HEK293T (cell line): ENCODE data around the gene CSNK1D.

ENCODE experiments used
- ARNT ChIP-seq: fragments of 450-650 bp; IDR thresholded peaks from 2 replicates; pipeline ENCODE4 v1.6.1; 2017; ENCODE audit warnings: mild to moderate bottlenecking
- BHLHE40 ChIP-seq: fragments of 450-650 bp; IDR thresholded peaks from 2 replicates; pipeline ENCODE4 v1.6.1; 2016; ENCODE audit warnings: mild to moderate bottlenecking, moderate library complexity, borderline replicate concordance
- CTBP1 ChIP-seq: fragments of 450-650 bp; IDR thresholded peaks from 2 replicates; pipeline ENCODE4 v1.6.1; 2016; ENCODE audit warnings: borderline replicate concordance
- ELF4 ChIP-seq: fragments of 450-650 bp; IDR thresholded peaks from 2 replicates; pipeline ENCODE4 v1.6.1; 2017; ENCODE audit warnings: antibody characterized with exemption
- FOXA1 ChIP-seq: fragments of 450-650 bp; IDR thresholded peaks from 2 replicates; pipeline ENCODE4 v1.6.1; 2016; ENCODE audit warnings: mild to moderate bottlenecking
- FOXM1 ChIP-seq: fragments of 450-650 bp; IDR thresholded peaks from 2 replicates; pipeline ENCODE4 v1.6.1; 2017; ENCODE audit warnings: mild to moderate bottlenecking, borderline replicate concordance
- HDGF ChIP-seq: fragments of 450-650 bp; IDR thresholded peaks from 2 replicates; pipeline ENCODE4 v1.6.1; 2017; ENCODE audit warnings: antibody characterized with exemption, borderline replicate concordance
- L3MBTL2 ChIP-seq: fragments of 450-650 bp; conservative IDR thresholded peaks from 2 replicates; pipeline ENCODE4 v1.6.1; 2016; ENCODE audit warnings: mild to moderate bottlenecking
- NFRKB ChIP-seq: fragments of 450-650 bp; IDR thresholded peaks from 2 replicates; pipeline ENCODE4 v1.6.1; 2016; ENCODE audit warnings: mild to moderate bottlenecking, moderate library complexity
- SP1 ChIP-seq: fragments of 450-650 bp; IDR thresholded peaks from 2 replicates; pipeline ENCODE4 v1.6.1; 2017
- SUZ12 ChIP-seq: fragments of 450-650 bp; IDR thresholded peaks from 2 replicates; pipeline ENCODE4 v1.6.1; 2016; ENCODE audit warnings: mild to moderate bottlenecking
- ZNF384 ChIP-seq: fragments of 450-650 bp; IDR thresholded peaks from 2 replicates; pipeline ENCODE4 v1.6.1; 2016
- TF ChIP-seq, protein P1 (sequence below): fragments of 450-650 bp; IDR thresholded peaks from 2 replicates; pipeline ENCODE4 v1.6.1; 2016

DNA sequence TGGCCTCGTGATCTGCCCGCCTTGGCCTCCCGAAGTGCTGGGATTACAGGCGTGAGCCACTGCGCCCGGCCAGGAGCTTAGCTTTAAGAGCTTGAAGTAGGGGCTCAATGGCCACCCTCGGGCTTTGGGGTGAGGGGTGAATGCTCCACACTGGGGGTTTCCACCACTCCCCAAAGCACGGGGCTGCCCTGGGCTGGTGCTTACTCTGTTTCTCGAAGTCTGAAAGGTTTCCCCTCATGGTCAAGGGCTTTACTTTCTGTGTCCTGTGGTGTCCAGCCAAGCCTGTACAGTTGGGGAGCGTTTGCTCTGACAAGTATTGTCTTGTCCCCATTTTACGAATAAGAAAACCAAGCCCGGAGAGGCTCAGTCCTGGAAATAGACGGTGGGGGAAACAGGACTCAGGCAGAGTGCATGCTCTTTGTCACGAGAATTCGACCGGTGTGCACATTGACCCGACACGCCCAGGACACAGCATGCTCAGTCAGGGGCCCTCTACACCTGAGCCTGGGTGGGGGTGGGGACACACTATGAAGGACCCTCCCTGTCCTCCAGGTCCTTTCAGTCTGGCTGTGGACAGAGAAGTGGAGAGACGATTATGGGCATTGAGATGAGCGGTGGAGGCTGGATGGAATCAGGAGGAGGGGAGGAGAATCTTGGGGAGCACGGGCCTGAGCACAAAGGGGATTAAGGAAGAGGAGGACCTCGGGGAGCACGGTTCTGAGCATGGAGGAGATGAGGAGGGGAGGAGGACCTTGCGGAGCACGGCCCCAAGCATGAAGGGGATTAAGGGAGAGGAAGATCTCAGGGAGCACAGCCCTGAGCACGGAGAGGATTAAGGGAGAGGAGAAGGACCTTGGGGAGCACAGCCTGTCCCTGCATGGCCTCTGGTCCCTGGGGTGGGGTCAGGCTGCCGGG, 36.4 kb upstream of the CSNK1D start:
- no peak for TF ChIP-seq BHLHE40
- TF ChIP-seq HDGF: no peak
- no peak for TF ChIP-seq ELF4
- no peak for TF ChIP-seq CTBP1
- no peak for TF ChIP-seq ARNT
- TF ChIP-seq NFRKB: no peak
- no peak for TF ChIP-seq FOXA1
- TF ChIP-seq SUZ12: no peak
- no peak for TF ChIP-seq FOXM1
- TF ChIP-seq ZNF384: no peak
- TF ChIP-seq L3MBTL2: no peak
- TF ChIP-seq SP1: no peak
- TF ChIP-seq, protein P1, sequence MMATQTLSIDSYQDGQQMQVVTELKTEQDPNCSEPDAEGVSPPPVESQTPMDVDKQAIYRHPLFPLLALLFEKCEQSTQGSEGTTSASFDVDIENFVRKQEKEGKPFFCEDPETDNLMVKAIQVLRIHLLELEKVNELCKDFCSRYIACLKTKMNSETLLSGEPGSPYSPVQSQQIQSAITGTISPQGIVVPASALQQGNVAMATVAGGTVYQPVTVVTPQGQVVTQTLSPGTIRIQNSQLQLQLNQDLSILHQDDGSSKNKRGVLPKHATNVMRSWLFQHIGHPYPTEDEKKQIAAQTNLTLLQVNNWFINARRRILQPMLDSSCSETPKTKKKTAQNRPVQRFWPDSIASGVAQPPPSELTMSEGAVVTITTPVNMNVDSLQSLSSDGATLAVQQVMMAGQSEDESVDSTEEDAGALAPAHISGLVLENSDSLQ: no peak
